ENCODE data around the gene TMEM87A. TPM values are rescaled to one million over a fixed set of nuclear protein-coding genes. Genes with fewer than 3 reads are reported as not detected.
"Not testable (repeated sequence)": the region's sequence is repeated elsewhere in the genome, so short reads cannot be mapped to it uniquely, and the experiment has no call there.

The TMEM87A gene
- 100 to 1,000 TPM in 2 of 3 donors, 10 to 100 TPM in 1; 57.9 to 145 (median 102) TPM for total RNA-seq

- H3K9me3 ChIP-seq = no peaks in the 10 kb centered on the region
- peak within 1 kb of the TSS; percentile 99 for H3K27ac ChIP-seq
- intact Hi-C loops (cut with DNase I; ENCODE audit: low total_unique reads) = no loop called here
- peak; percentile 94 for TF ChIP-seq POLR2A (IDR thresholded peaks at IDR 0.05)
- TF ChIP-seq CTCF (IDR thresholded peaks at IDR 0.05) = peak in 1 of 3 donors; percentile 8
- peak; percentile 93 to 97 (median 94) for TF ChIP-seq POLR2AphosphoS5 (IDR thresholded peaks at IDR 0.05)
- peaks cover 0 to 27% of the 10 kb centered on the region in 2 donors for H3K4me1 ChIP-seq
- no peaks in the 10 kb centered on the region for H3K27me3 ChIP-seq
- DNase-seq (ENCODE audit: low spot score in 2 of 2) = peak; percentile 96 to 97
- peak within 1 kb of the TSS; percentile 77 to 82 (median 80) for H3K4me3 ChIP-seq
- no peaks in the 10 kb centered on the region for H3K36me3 ChIP-seq
These were observed at the start of gene TMEM87A, which contains the start of gene GANC for GRCh38 chr15:42272939-42273899. TMEM87A (minus strand) TSS chr15:42273433; CDS start chr15:42273398, 35 bp downstream. GANC (plus strand) TSS chr15:42273201; CDS start chr15:42274482, 1,281 bp downstream.

GRCh38 chr15:42319206-42319605 lies 46.0 kb upstream of the TMEM87A start:
- Histone ChIP-seq H3K27me3 (no peaks in the 10 kb centered on the region), H3K9me3 (no peaks in the 10 kb centered on the region), H3K27ac (no peak overlapping the region), H3K4me3 (no peak overlapping the region), H3K4me1 (no peaks in the 10 kb centered on the region), H3K36me3 (no peaks in the 10 kb centered on the region)
- intact Hi-C loops (cut with DNase I; ENCODE audit: low total_unique reads) = loop anchor here (10.0 kb wide), 1 partner anchor 1146 kb away; no protein-coding TSS in a partner anchor
- no peak for DNase-seq (ENCODE audit: low spot score in 2 of 2)
- TF ChIP-seq POLR2AphosphoS5 (IDR thresholded peaks at IDR 0.05) = no peak
- TF ChIP-seq CTCF (IDR thresholded peaks at IDR 0.05) = no peak
- no peak for TF ChIP-seq POLR2A (IDR thresholded peaks at IDR 0.05)

GRCh38 chr15:42316282-42316805 lies 43.1 kb upstream of the TMEM87A start:
- not testable (repeated sequence) for H3K4me1 ChIP-seq; H3K36me3 ChIP-seq; H3K27ac ChIP-seq; H3K4me3 ChIP-seq; DNase-seq (ENCODE audit: low spot score in 2 of 2); H3K9me3 ChIP-seq; H3K27me3 ChIP-seq
- intact Hi-C loops (cut with DNase I; ENCODE audit: low total_unique reads) = loop anchor here (10.0 kb wide), 1 partner anchor 1148 kb away; no protein-coding TSS in a partner anchor

- no peaks in the 10 kb centered on the region for H3K27me3 ChIP-seq
- H3K4me1 ChIP-seq = no peaks in the 10 kb centered on the region
- H3K36me3 ChIP-seq = no peaks in the 10 kb centered on the region
- TF ChIP-seq POLR2A (IDR thresholded peaks at IDR 0.05) (no peak), CTCF (IDR thresholded peaks at IDR 0.05) (no peak), POLR2AphosphoS5 (IDR thresholded peaks at IDR 0.05) (no peak)
- H3K4me3 ChIP-seq = no peak overlapping the region
- no peak overlapping the region for H3K27ac ChIP-seq
- intact Hi-C loops (cut with DNase I; ENCODE audit: low total_unique reads) = loop anchor here (10.0 kb wide), 1 partner anchor 1149 kb away; no protein-coding TSS in a partner anchor
- no peak for DNase-seq (ENCODE audit: low spot score in 2 of 2)
- H3K9me3 ChIP-seq = no peaks in the 10 kb centered on the region
These were observed 42.3 kb upstream of the TMEM87A start for GRCh38 chr15:42315521-42315920.

GRCh38 chr15:42314818-42315217 lies 41.6 kb upstream of the TMEM87A start:
- H3K27me3 ChIP-seq = no peaks in the 10 kb centered on the region
- H3K4me1 ChIP-seq = no peaks in the 10 kb centered on the region
- no peak overlapping the region for H3K27ac ChIP-seq
- no peaks in the 10 kb centered on the region for H3K36me3 ChIP-seq
- no peak overlapping the region for H3K4me3 ChIP-seq
- DNase-seq (ENCODE audit: low spot score in 2 of 2) = no peak
- TF ChIP-seq POLR2A (IDR thresholded peaks at IDR 0.05) (no peak), POLR2AphosphoS5 (IDR thresholded peaks at IDR 0.05) (no peak), CTCF (IDR thresholded peaks at IDR 0.05) (no peak)
- intact Hi-C loops (cut with DNase I; ENCODE audit: low total_unique reads) = loop anchor here (10.0 kb wide), 1 partner anchor 1150 kb away; no protein-coding TSS in a partner anchor
- H3K9me3 ChIP-seq = no peaks in the 10 kb centered on the region
